GM12875 (cell line): Measurements from ENCODE around the gene DNAAF8.
A peak's percentile ranks its signal among the peaks of the same experiment; 100 is the strongest.

Experiments
- H3K4me3 ChIP-seq: one replicate; pipeline ENCODE4 v1.5.1; 2011; ENCODE audit warnings: low read depth, low read length, control low read depth
- CTCF ChIP-seq: IDR thresholded peaks from 2 replicates; pipeline ENCODE4 v1.5.1; 2011; ENCODE audit warnings: low read depth, mild to moderate bottlenecking, control low read depth, inconsistent platforms, low read length, moderate library complexity, borderline replicate concordance; ENCODE audit not compliant: insufficient read depth

DNAAF8 gene

GRCh38 chr16:4767872-4768548, 33.7 kb downstream of the DNAAF8 start:
- no peak for TF ChIP-seq CTCF
- peak overlapping the region; percentile 59 for H3K4me3 ChIP-seq

GRCh38 chr16:4768549-4769305, 34.4 kb downstream of the DNAAF8 start:
- TF ChIP-seq CTCF = no peak
- peak overlapping the region; percentile 59 for H3K4me3 ChIP-seq

- TF ChIP-seq CTCF = no peak
- no peak overlapping the region for H3K4me3 ChIP-seq
These were observed 34.9 kb downstream of the DNAAF8 start for GRCh38 chr16:4769306-4769638.

GRCh38 chr16:4771646-4772045, 37.3 kb downstream of the DNAAF8 start:
- TF ChIP-seq CTCF = no peak
- no peak overlapping the region for H3K4me3 ChIP-seq

GRCh38 chr16:4772351-4772750, 38.0 kb downstream of the DNAAF8 start:
- no peak overlapping the region for H3K4me3 ChIP-seq
- no peak for TF ChIP-seq CTCF

GRCh38 chr16:4775005-4775404, 40.7 kb downstream of the DNAAF8 start:
- TF ChIP-seq CTCF = no peak
- H3K4me3 ChIP-seq = no peak overlapping the region

GRCh38 chr16:4776141-4776705, 41.9 kb downstream of the DNAAF8 start:
- H3K4me3 ChIP-seq = no peak overlapping the region
- no peak for TF ChIP-seq CTCF
